ENCODE measurements around the gene RPS13. TPM values are rescaled to one million over a fixed set of nuclear protein-coding genes. Genes with fewer than 3 reads are reported as not detected.

Gene RPS13
- total and polyA plus RNA-seq, 9 of the 15 experiments (the other 6 are each of a cell fraction or from before 2014, with no cell fraction given): 1,267 to 3,714 (median 1,762) TPM

- TF ChIP-seq E4F1 (CRISPR knock-in tag; IDR thresholded peaks at IDR 0.05; ENCODE audit: borderline replicate concordance) (no peak), ZNF134 (CRISPR knock-in tag; conservative IDR thresholded peaks at IDR 0.05) (no peak), U2AF2 (optimal IDR thresholded peaks at IDR 0.05; ENCODE audit: low read depth, low read length) (no peak), SRSF1 (IDR thresholded peaks at IDR 0.05; ENCODE audit: low read depth, low read length) (no peak), PKNOX1 (IDR thresholded peaks at IDR 0.05) (no peak), CLOCK (CRISPR knock-in tag; IDR thresholded peaks at IDR 0.05; ENCODE audit: borderline replicate concordance) (no peak), EGR1 (conservative IDR thresholded peaks at IDR 0.05) (no peak), GATAD2A (IDR thresholded peaks at IDR 0.05) (no peak), ZNF217 (CRISPR knock-in tag; IDR thresholded peaks at IDR 0.05) (no peak), LARP7 (IDR thresholded peaks at IDR 0.05) (no peak), REST (IDR thresholded peaks at IDR 0.05; ENCODE audit: borderline replicate concordance) (peak; percentile 74), REST (CRISPR knock-in tag; IDR thresholded peaks at IDR 0.05; ENCODE audit: low read depth) (no peak), TFAM (CRISPR knock-in tag; conservative IDR thresholded peaks at IDR 0.05) (no peak), PPARD (CRISPR knock-in tag; IDR thresholded peaks at IDR 0.05) (no peak)
Observed at GRCh38 chr11:17063171-17064002, 14.1 kb downstream of the RPS13 start (continued).
